H1 (cell line): ENCODE results near the gene SEPTIN2. TPM values are rescaled to one million over a fixed set of nuclear protein-coding genes. Genes with fewer than 3 reads are reported as not detected.

ENCODE experiments used
- CTCF ChIA-PET: fragments of 300-600 bp; sonication (Branson Sonifier 250); formaldehyde crosslinking; loops from one replicate; lab custom pipeline; 2021; ENCODE audit not compliant: partially characterized antibody; lab: Charles Lee
- POLR2A ChIA-PET: fragments of 300-600 bp; sonication (Branson Sonifier 250); formaldehyde crosslinking; loops from one replicate; lab custom pipeline; 2021; ENCODE audit warnings: inconsistent platforms; ENCODE audit not compliant: partially characterized antibody; lab: Charles Lee
- DNase-seq, 2 experiments: peaks; one replicate each; pipeline versions ENCODE4 v3.0.0 to v3.0.0-alpha.2; 2010 to 2022; ENCODE audit warnings: low spot score in 2 of 2, low read depth in 1 of 2, mixed read lengths in 1 of 2
- FAIRE-seq: peaks from 2 replicates; lab custom pipeline; 2011; peaks lifted over from hg19 to GRCh38; lab: Jason Lieb, UNC
- H2AFZ ChIP-seq: 2 replicates; pipeline ENCODE4 v1.8.1; 2012; ENCODE audit warnings: low read length, inconsistent platforms
- H2AK5ac ChIP-seq: 2 replicates; pipeline ENCODE4 v1.6.1; 2013; ENCODE audit warnings: low read depth, low read length
- H2BK120ac ChIP-seq: replicated peaks from 2 replicates; pipeline ENCODE3; 2013; ENCODE audit warnings: low read depth, low read length, inconsistent platforms
- H2BK12ac ChIP-seq: 2 replicates; pipeline ENCODE4 v1.6.1; 2013; ENCODE audit warnings: low read depth, low read length
- H2BK15ac ChIP-seq: 2 replicates; pipeline ENCODE4 v1.6.1; 2013; ENCODE audit warnings: low read length
- H2BK20ac ChIP-seq: 2 replicates; pipeline ENCODE4 v1.6.1; 2013; ENCODE audit warnings: low read length
- H2BK5ac ChIP-seq: 2 replicates; pipeline ENCODE4 v1.6.1; 2013; ENCODE audit warnings: low read depth, low read length
- H3K14ac ChIP-seq: 2 replicates; pipeline ENCODE4 v1.6.1; 2013; ENCODE audit warnings: inconsistent platforms; ENCODE audit not compliant: insufficient read length
- H3K18ac ChIP-seq: 2 replicates; pipeline ENCODE4 v1.6.1; 2013; ENCODE audit warnings: low read length; ENCODE audit errors: extremely low read depth
- H3K23ac ChIP-seq: 2 replicates; pipeline ENCODE4 v1.6.1; 2013; ENCODE audit warnings: inconsistent platforms; ENCODE audit not compliant: insufficient read length
- H3K23me2 ChIP-seq: 2 replicates; pipeline ENCODE4 v1.6.1; 2013; ENCODE audit warnings: low read depth, low read length
- H3K27ac ChIP-seq: 2 replicates; pipeline ENCODE4 v1.6.1; 2011; ENCODE audit warnings: low read depth, low read length, inconsistent platforms
- H3K27me3 ChIP-seq, 4 experiments: replicated peaks in 1 of 4; 1 replicate in 1 of 4; 2 replicates in 3 of 4; pipeline versions ENCODE4 v1.6.1 to v1.8.1; 2011 to 2013; ENCODE audit warnings: low read length in 3 of 4, mild to moderate bottlenecking in 3 of 4, inconsistent platforms in 2 of 4, mixed read lengths in 2 of 4, moderate library complexity in 1 of 4; ENCODE audit not compliant: control insufficient read depth in 3 of 4, insufficient read depth in 3 of 4; ENCODE audit errors: extremely low read depth in 1 of 4
- H3K36me3 ChIP-seq, 4 experiments: 2 replicates each; pipeline versions ENCODE4 v1.6.1 to v1.8.1; 2011 to 2013; ENCODE audit warnings: mild to moderate bottlenecking in 4 of 4, low read length in 3 of 4, moderate library complexity in 2 of 4, control low read depth in 1 of 4, inconsistent platforms in 1 of 4; ENCODE audit not compliant: insufficient read depth in 4 of 4, control insufficient read depth in 2 of 4
- H3K4ac ChIP-seq: replicated peaks from 2 replicates; pipeline ENCODE3; 2013; ENCODE audit warnings: low read length, low read depth, mixed read lengths, inconsistent platforms; ENCODE audit not compliant: insufficient read length
- H3K4me1 ChIP-seq, 4 experiments: replicated peaks in 1 of 4; 1 replicate in 1 of 4; 2 replicates in 3 of 4; pipeline versions ENCODE4 v1.6.1 to v1.8.1; 2011 to 2013; ENCODE audit warnings: low read length in 3 of 4, inconsistent platforms in 2 of 4, mixed read lengths in 1 of 4; ENCODE audit not compliant: insufficient read depth in 4 of 4, control insufficient read depth in 3 of 4
- H3K4me2 ChIP-seq, 2 experiments: 2 replicates each; pipeline versions ENCODE4 v1.6.1 to v1.8.1; 2011 to 2013; ENCODE audit warnings: low read depth in 2 of 2, low read length in 2 of 2, control low read depth in 1 of 2, inconsistent platforms in 1 of 2, mild to moderate bottlenecking in 1 of 2; ENCODE audit not compliant: insufficient read depth in 1 of 2
- H3K4me3 ChIP-seq, 4 experiments: fragments of 200-600, 300-600 bp in 1 of 4; sonication (generic), shearing (Covaris generic), sonication (Bioruptor Twin) in 1 of 4; 2 replicates each; pipeline versions ENCODE4 v1.5.1 to v1.8.1; 2011 to 2016; ENCODE audit warnings: low read length in 4 of 4, low read depth in 3 of 4, control low read depth in 2 of 4, inconsistent platforms in 2 of 4, mild to moderate bottlenecking in 2 of 4, mixed read lengths in 1 of 4, moderate library complexity in 1 of 4; ENCODE audit not compliant: insufficient read depth in 2 of 4; ENCODE audit errors: extremely low read depth in 1 of 4
- H3K56ac ChIP-seq: replicated peaks from 2 replicates; pipeline ENCODE3; 2013; ENCODE audit warnings: low read depth, mild to moderate bottlenecking, mixed read lengths, low read length, inconsistent platforms; ENCODE audit not compliant: insufficient read length
- H3K79me1 ChIP-seq: 2 replicates; pipeline ENCODE4 v1.6.1; 2013; ENCODE audit warnings: low read depth, low read length, control low read depth
- H3K79me2 ChIP-seq, 2 experiments: 2 replicates each; pipeline versions ENCODE4 v1.6.1 to v1.8.1; 2012 to 2013; ENCODE audit warnings: low read length in 2 of 2, mild to moderate bottlenecking in 2 of 2, inconsistent platforms in 1 of 2; ENCODE audit not compliant: insufficient read depth in 2 of 2, control insufficient read depth in 1 of 2
- H3K9ac ChIP-seq, 4 experiments: replicated peaks in 1 of 4; 1 replicate in 1 of 4; 2 replicates in 3 of 4; pipeline versions ENCODE4 v1.6.1 to v1.8.1; 2011 to 2013; ENCODE audit warnings: low read depth in 3 of 4, low read length in 3 of 4, control low read depth in 2 of 4, mild to moderate bottlenecking in 2 of 4, moderate library complexity in 2 of 4, inconsistent platforms in 1 of 4; ENCODE audit errors: extremely low read depth in 1 of 4
- H3K9me3 ChIP-seq, 2 experiments: 2 replicates each; pipeline versions ENCODE4 v1.6.1 to v1.8.1; 2012 to 2013; ENCODE audit warnings: mild to moderate bottlenecking in 2 of 2, moderate library complexity in 2 of 2, control low read depth in 1 of 2, inconsistent platforms in 1 of 2, low read depth in 1 of 2, low read length in 1 of 2, mixed read lengths in 1 of 2; ENCODE audit not compliant: insufficient read depth in 2 of 2
- H4K20me1 ChIP-seq, 2 experiments: replicated peaks in 1 of 2; 2 replicates each; pipeline versions ENCODE3 to v1.8.1; 2011 to 2013; ENCODE audit warnings: inconsistent platforms in 2 of 2, low read length in 2 of 2, mild to moderate bottlenecking in 1 of 2; ENCODE audit not compliant: insufficient read depth in 2 of 2, control insufficient read depth in 1 of 2
- H4K5ac ChIP-seq: 2 replicates; pipeline ENCODE4 v1.6.1; 2013; ENCODE audit warnings: low read length, low read depth, mixed read lengths, inconsistent platforms; ENCODE audit not compliant: insufficient read length
- H4K8ac ChIP-seq: 2 replicates; pipeline ENCODE4 v1.8.0; 2013; ENCODE audit warnings: mild to moderate bottlenecking, moderate library complexity, low read length, inconsistent platforms; ENCODE audit not compliant: insufficient read depth; ENCODE audit errors: extremely low read depth
- H4K91ac ChIP-seq: replicated peaks from 2 replicates; pipeline ENCODE3; 2013; ENCODE audit warnings: low read length, mixed read lengths, inconsistent platforms; ENCODE audit not compliant: insufficient read length
- CEBPB ChIP-seq: IDR thresholded peaks from 2 replicates; pipeline ENCODE4 v1.6.1; 2012; ENCODE audit warnings: low read depth, low read length
- CTBP2 ChIP-seq: IDR thresholded peaks from 2 replicates; pipeline ENCODE4 v1.7.0; 2011; ENCODE audit warnings: borderline replicate concordance, mild to moderate bottlenecking, moderate library complexity, mixed read lengths, low read length; ENCODE audit not compliant: insufficient read depth, insufficient read length
- KDM4A ChIP-seq: IDR thresholded peaks from one replicate; pipeline ENCODE4 v1.7.1; 2012; ENCODE audit warnings: low read depth, mild to moderate bottlenecking, moderate library complexity, low read length, inconsistent platforms; ENCODE audit not compliant: severe bottlenecking
- RAD21 ChIP-seq, 2 experiments: IDR thresholded peaks in 1 of 2; conservative IDR thresholded peaks in 1 of 2; 2 replicates each; pipeline ENCODE4 v1.6.1; 2011; ENCODE audit warnings: low read depth in 2 of 2, low read length in 2 of 2, improper control_type of control experiment in 1 of 2, inconsistent platforms in 1 of 2, mild to moderate bottlenecking in 1 of 2, moderate library complexity in 1 of 2
- ZNF274 ChIP-seq: IDR thresholded peaks from 2 replicates; pipeline ENCODE4 v1.7.0; 2012; ENCODE audit warnings: low read length, borderline replicate concordance; ENCODE audit errors: extremely low read depth
- WGBS, 2 experiments: shearing (Covaris generic) in 1 of 2; methylation state at CpG; one replicate each; pipeline versions ENCODE4 v1.1.6 to v1.1.7; 2013 to 2015; ENCODE audit warnings: low lambda C conversion rate in 2 of 2, mixed read lengths in 2 of 2, inconsistent platforms in 1 of 2, low coverage in 1 of 2, missing lambda C conversion rate in 1 of 2; ENCODE audit not compliant: insufficient replicate concordance in 2 of 2, insufficient coverage in 1 of 2, insufficient read length in 1 of 2; ENCODE audit errors: extremely low coverage in 1 of 2, missing lambda C conversion rate in 1 of 2; 5-methylcytosine and 5-hydroxymethylcytosine counted together
- polyA plus RNA-seq, 7 experiments: library from polyadenylated mRNA; depleted of rRNA in 3 of 7; stranded (reverse) in 5 of 7; unstranded in 2 of 7; fragments of >200 nt in 5 of 7; fragments of 200-250 nt in 2 of 7; gene quantifications; 1 replicate in 5 of 7; 2 replicates in 1 of 7; 4 replicates in 1 of 7; pipeline versions ENCODE4 v1.2.1 to v1.2.3, GENCODE V29; 2011 to 2013; ENCODE audit warnings: missing spikeins in 2 of 7, mixed read lengths in 2 of 7
- total RNA-seq: library from RNA; stranded (reverse); fragmentation: NEBNext Ultra II Directional; extraction: Animal tissue kit (Norgen Biotek cat#: 25700); gene quantifications from 2 replicates; pipeline ENCODE4 v1.2.1, GENCODE V29; 2021
- TF ChIP-seq, protein P1 (sequence below), 3 experiments: IDR thresholded peaks; 1 replicate in 2 of 3; 2 replicates in 1 of 3; pipeline versions ENCODE4 v1.5.1 to v1.6.1; 2011; ENCODE audit warnings: low read length in 3 of 3, mild to moderate bottlenecking in 3 of 3, inconsistent platforms in 2 of 3, low read depth in 1 of 3, moderate library complexity in 1 of 3; ENCODE audit not compliant: insufficient read depth in 1 of 3; ENCODE audit errors: control extremely low read depth in 1 of 3
- TF ChIP-seq, protein P2 (sequence below): IDR thresholded peaks from 2 replicates; pipeline ENCODE4 v1.6.1; 2012; ENCODE audit warnings: inconsistent platforms

The SEPTIN2 gene
- total and polyA plus RNA-seq, 2 of the 8 experiments (the other 6 are each of a cell fraction or from before 2014, with no cell fraction given), result 392 to 650 TPM

DNA sequence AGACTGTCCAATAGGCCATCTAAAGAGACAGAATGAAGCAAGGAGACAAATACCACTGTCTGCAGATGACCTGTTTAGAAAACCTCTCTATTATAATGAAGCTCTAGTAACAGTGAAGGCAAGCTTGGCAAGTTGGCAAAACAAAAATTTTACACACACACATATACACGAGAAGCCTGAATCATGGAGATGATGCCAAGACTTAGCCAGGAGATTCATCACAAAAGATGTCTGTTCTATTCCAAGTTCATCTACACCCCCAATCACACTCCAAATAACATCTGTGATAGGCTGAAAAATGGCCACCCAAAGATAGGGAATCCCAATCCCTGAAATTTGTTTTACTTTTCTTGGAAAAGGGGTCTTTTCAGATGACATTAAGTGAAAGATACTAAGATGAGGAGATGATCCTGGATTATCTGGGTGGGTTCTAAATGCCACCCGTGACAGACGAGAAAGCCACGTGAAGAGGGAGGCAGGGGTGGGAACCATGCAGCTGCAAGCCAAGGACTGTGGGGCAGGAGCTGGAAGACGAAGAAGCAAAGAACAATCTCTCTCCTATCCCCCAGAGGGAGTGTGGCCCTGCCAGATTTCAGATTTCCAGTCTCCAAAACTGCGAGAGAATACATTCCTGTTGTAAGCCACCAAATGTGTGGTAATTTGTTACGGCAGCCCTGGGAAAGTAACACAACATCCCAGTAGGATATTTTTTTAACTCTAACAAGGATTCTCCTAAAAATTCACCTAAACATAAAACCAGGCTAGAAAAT lies 20.2 kb upstream of the SEPTIN2 start:
- Histone ChIP-seq H3K14ac (no peak overlapping the region), H3K79me2 (peaks cover 22 to 98% of the 10 kb centered on the region in 2 experiments), H3K56ac (no peak overlapping the region), H4K8ac (no peak overlapping the region), H2AFZ (no peak overlapping the region), H4K20me1 (peaks cover 8 to 17% of the 10 kb centered on the region in 2 experiments), H2BK20ac (no peak overlapping the region), H3K27me3 (no peaks in the 10 kb centered on the region), H3K18ac (no peak overlapping the region), H3K9me3 (no peaks in the 10 kb centered on the region), H3K27ac (no peak overlapping the region)
- 84% methylated on average over 7 of the region's 7 CpGs; no CpG with 5 or more reads in 1 of the 2 experiments for WGBS, 2 experiments
- TF ChIP-seq RAD21 (IDR thresholded peaks at IDR 0.05 in 1 of 2, conservative IDR thresholded peaks at IDR 0.05 in 1 of 2; ENCODE audit: low read depth in 2 of 2, low read length in 2 of 2), result peak in 1 of 2 experiments; percentile 24; a peak in 1 of 4 replicates
- TF ChIP-seq CEBPB, result no peak
- TF ChIP-seq, protein P1, sequence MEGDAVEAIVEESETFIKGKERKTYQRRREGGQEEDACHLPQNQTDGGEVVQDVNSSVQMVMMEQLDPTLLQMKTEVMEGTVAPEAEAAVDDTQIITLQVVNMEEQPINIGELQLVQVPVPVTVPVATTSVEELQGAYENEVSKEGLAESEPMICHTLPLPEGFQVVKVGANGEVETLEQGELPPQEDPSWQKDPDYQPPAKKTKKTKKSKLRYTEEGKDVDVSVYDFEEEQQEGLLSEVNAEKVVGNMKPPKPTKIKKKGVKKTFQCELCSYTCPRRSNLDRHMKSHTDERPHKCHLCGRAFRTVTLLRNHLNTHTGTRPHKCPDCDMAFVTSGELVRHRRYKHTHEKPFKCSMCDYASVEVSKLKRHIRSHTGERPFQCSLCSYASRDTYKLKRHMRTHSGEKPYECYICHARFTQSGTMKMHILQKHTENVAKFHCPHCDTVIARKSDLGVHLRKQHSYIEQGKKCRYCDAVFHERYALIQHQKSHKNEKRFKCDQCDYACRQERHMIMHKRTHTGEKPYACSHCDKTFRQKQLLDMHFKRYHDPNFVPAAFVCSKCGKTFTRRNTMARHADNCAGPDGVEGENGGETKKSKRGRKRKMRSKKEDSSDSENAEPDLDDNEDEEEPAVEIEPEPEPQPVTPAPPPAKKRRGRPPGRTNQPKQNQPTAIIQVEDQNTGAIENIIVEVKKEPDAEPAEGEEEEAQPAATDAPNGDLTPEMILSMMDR (IDR thresholded peaks at IDR 0.05; ENCODE audit: control extremely low read depth in 1 of 3, insufficient read depth in 1 of 3, low read depth in 1 of 3, low read length in 3 of 3), result peak in 1 of 3 experiments; percentile 26; a peak in 1 of 4 replicates
- TF ChIP-seq KDM4A, result no peak
- no peak for TF ChIP-seq CTBP2
- TF ChIP-seq ZNF274, result no peak
- TF ChIP-seq, protein P2, sequence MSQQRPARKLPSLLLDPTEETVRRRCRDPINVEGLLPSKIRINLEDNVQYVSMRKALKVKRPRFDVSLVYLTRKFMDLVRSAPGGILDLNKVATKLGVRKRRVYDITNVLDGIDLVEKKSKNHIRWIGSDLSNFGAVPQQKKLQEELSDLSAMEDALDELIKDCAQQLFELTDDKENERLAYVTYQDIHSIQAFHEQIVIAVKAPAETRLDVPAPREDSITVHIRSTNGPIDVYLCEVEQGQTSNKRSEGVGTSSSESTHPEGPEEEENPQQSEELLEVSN, result no peak
- TF ChIP-seq, all 59 proteins: peak for 2
- peaks cover 0 to 3% (median 0%) of the 10 kb centered on the region in 4 experiments; a peak in 1 of 8 replicates for H3K36me3 ChIP-seq
- no peak overlapping the region for H2BK120ac ChIP-seq
- H3K4me3 ChIP-seq, result no peak overlapping the region
- CTCF ChIA-PET, result interaction anchor here (0.6 to 1.4 kb wide), 2 partner anchors 15 to 20 kb away, joined by 3 to 4 read pairs; partner anchors contain the start of gene HDLBP
- POLR2A ChIA-PET, result interaction anchor here (2.1 kb wide), 1 partner anchor 19 kb away, joined by 12 read pairs; the partner anchor contains the start of genes HDLBP and SEPTIN2
- no peak overlapping the region for H3K4ac ChIP-seq
- peaks cover 0 to under 1% (median 0%) of the 10 kb centered on the region in 4 experiments; a peak in 1 of 7 replicates for H3K4me1 ChIP-seq
- H2BK5ac ChIP-seq, result no peak overlapping the region
- H3K79me1 ChIP-seq, result peaks cover 11% of the 10 kb centered on the region
- DNase-seq, result peak in 1 of 2 experiments; percentile 37
- H2AK5ac ChIP-seq, result no peak overlapping the region
- H4K5ac ChIP-seq, result no peak overlapping the region
- no peak overlapping the region for H4K91ac ChIP-seq
- no peak overlapping the region for H3K9ac ChIP-seq
- no peak overlapping the region for H2BK12ac ChIP-seq
- H3K23ac ChIP-seq, result no peak overlapping the region
- H2BK15ac ChIP-seq, result no peak overlapping the region
- no peaks in the 10 kb centered on the region for H3K23me2 ChIP-seq
- H3K4me2 ChIP-seq, result no peak overlapping the region
- FAIRE-seq, result no peak
